NCI-H2171 treated with DMSO at 0.1 percent for 48 hours (cell line): ENCODE results near the gene HCN1.

ENCODE experiments used
- DNase-seq: peaks from one replicate; lab custom pipeline; 2025; lab: John Stamatoyannopoulos, UW

HCN1 gene

DNA sequence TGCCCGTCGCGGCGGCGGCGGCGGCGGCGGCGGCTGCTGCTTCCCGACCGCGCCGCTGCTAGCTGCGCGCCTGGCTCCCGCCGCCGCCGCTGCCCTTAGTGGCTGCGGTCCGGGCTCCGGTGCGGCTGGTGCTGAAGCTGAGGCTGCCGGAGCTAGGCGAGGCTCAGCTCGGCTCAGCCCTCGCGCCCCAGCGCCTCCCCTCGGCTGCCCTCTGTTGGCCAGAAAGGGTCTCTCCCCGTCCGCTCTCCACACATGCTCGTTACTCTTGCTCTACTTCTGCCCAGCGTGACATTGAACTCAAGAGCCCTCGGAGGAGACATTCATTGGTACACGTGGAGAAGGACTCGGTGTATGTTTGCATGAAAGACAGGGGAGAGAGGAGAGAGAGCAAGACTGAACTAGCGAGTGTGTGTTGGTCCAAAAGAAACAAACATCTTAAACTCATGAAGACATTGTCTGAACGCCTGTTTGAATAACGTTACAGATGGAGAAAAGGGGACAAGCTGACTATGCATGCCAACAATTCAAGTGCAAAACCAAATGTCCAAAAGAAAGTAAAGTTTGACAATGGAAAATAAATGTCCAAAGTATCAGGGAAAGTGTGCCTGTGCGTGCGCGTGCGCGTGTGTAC lies at the start of gene HCN1:
Gene HCN1 (minus strand): TSS at position 175 of the 631 bp plus-strand sequence.
- peak; percentile 98 for DNase-seq

DNA sequence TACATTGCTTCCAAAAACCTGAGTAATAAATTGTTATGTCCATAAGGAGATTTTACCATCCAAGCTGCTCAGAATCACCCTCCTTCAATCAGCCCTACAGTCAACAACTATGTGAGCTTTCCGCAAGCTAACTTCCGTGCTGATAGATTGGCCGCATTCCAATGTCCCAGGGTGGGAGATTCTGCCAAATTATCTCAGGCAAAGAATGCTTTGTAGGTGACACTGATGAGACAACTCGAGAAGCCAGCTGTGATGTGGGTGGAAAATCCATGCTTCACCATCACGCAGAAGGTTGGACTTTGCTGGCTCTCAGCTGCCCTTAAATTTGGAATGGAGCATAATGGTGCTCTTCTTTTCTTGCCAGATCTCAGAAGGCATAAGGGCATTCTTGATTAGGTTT lies 44.9 kb upstream of the HCN1 start:
- no peak for DNase-seq

DNA sequence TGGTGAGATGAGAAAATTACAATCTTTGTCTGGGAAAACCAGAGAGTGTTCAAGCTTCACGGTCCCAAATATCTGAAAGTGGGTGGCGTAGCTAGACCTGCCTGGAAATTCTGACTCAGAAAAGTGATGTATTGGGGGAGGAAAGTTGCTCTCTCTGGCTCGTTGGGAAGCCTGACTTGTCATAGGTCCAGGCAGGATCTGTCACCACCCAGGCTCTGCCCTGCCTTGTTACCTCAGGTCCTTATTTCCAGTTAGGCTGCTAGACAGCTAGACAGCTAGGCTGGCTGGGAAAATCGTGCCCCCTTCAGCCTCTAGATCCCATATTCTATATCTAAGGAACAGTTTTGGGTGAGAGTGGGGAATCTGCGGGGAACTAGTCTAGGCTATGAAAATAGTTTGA lies 41.0 kb upstream of the HCN1 start:
- no peak for DNase-seq

DNA sequence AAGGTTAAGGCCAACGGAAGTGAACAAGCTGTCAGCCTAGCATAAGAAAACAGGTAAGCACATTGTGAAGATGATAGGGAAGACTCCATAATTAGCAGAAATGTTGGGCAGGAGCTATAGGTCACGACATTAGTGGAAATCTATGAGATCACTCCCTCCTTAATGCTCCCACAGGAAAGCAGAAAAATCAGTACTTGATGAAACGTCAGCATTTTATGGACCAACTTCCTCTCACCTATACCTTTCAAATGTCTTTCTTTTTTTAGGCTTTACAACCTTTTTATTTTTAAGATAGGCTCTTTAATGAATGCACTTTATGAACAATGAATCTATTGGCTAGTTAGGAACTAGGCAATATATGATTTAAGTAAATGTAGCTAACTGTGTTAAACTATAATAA lies 29.4 kb upstream of the HCN1 start:
- DNase-seq, result no peak

DNA sequence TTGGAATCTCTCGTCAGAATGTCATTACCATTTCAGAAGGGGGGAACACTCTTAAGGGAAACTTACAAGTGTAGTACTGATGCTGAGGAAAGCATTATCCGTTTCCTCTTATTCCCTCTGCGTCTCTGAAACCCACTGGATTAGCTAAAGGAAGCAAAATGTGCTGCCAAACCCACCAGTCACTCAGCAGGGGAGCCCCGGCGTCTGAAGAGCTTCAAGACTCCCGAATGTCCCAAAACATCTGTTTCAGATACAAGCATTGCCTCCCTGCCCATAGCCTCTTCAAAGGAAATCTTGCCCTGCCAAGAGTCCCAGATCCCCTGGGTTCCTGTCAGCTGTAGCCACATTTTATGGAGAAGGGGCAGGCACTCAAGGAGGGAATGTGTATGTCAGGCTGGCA lies 1.0 kb upstream of the HCN1 start:
- DNase-seq, result peak; percentile 75

DNA sequence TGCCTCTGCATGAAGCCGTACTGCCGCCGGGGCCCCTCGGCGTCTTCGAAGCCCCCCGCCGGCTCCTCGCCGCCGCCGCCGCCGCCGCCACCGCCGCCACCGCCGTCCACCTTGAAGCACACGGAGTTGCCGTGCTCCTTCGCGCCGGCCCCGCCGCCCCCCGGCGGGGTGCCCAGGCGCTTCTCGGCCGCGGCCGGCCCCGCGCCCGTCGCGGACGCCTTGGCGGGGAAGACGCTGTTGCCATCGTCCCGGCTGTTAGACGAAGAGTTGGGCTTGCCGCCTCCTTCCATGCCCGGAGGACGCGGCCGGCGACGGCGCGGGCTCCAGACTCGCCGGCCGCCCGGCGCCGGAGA lies 400 bp downstream of the HCN1 start:
- DNase-seq, result peak; percentile 77

DNA sequence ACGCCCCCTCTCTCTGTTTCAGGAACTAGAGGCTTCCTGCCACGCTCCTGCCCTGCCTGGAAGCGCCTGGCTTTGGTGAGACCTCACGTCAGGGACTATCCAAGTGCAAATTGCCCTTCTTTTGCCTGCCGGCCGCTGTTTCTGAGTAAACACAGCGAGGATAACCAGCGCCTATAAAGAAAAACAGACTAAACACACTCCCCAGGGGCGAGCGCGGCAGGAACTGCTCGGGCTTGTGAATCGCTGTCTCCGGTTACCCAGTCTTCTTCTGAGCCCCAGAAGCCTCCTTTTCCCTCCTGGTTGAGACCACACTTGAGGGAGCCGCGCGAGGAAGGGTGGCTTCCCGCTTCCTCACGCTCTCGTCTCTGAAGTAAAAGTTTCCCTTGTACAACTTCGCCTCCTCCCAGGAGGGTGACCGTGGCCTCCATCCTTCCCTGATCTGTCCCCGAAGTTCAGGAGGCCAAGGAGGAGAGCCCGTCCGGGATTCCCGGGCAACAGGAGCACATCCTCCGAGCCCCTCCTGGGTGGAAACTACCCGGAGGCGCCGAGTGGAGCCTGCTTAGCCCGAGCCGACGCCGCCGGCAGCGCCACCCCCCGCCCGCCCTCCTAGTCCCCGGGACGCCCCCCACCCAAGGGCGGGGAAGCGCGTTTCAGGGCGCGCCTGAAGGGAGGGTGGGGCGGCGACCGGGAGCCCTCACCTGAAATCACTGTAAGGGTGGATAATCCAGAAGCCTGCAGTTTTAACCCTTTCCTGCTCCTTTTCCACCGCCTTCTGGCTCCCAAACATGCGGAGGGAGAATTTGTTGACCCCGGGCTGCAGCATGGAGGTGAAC lies 993 bp downstream of the HCN1 start:
- peak; percentile 91 for DNase-seq

DNA sequence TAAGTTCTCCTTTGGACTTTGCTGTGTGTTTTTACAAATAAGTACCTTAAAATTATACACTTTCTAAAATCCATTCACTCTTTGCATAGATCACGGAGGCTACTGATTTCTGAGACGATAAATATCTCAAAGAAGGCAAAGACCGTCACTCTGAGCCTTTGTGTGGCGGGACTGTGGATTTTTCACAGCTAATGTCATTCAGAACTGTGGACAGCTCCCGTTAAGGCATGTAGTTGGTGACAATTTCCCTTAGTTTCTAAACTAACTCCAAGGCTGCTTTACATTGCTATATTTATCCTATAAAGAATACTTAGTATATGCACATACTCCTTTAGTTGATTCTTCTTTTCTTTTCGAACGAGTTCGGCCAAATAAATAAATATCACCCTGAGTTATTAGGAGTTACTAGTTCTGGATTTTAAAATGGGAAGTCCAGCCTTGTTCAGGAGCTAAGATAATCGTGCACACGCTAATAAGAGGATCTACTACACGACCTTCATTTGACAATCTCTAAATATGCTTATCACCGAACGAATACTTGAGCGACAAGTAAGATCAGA lies 1.8 kb downstream of the HCN1 start:
- peak; percentile 89 for DNase-seq

DNA sequence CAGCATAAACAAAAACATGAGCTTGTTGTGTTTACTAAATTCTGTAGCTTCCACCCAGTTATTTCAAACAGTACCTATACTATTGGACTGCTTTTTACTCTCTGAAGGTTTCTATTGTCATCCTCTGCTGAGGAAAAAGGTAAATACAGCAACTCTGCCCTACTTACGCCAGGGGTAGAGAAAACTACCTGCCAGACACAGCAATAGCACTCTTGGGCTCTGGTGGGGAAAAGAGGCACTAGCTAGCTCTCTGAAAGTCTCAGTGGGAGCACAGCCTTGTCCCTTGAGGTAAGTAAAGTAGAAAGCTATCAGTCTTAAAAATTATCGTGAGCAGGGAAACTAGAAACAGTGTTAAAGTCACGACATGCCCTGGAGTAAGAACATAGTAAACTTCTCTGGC lies 3.7 kb downstream of the HCN1 start:
- peak; percentile 60 for DNase-seq

DNA sequence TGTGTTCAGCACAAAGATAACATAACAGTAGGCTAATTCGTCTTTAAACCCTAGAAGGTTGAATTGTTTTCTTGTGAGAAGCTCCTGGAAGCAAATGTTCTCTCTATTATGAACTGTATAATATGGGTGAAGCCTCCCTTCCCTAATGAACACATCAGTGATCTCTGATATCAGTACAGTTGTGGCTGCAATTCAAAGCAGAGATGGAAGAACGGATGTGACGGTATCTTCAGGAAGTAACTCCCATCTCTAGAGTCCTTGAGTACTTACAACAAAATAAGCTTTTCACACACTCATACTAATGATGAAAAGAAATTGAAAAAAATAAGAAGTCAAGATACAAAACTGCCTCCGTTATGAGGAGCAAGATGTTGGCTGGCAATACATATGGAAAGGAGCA lies 4.5 kb downstream of the HCN1 start:
- no peak for DNase-seq

DNA sequence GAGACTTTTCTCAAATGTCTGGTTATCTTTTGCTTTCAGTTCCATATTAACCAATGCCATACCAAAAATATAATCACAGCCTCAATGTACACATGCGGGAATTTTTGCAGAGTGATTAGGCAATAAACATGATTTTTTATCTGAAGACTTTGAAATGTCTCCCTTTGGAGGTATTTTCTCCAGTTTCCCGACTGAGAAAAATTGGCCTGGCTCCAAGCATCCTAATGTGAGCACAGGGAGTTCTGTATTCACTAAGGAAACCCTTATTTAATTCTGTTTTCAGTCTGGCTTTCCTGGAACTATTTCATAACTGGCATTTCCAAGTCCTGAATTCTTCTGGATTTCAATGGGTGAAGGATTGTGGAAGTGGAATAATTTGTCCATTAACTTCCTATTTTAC lies 8.5 kb downstream of the HCN1 start:
- DNase-seq, result peak; percentile 42

DNA sequence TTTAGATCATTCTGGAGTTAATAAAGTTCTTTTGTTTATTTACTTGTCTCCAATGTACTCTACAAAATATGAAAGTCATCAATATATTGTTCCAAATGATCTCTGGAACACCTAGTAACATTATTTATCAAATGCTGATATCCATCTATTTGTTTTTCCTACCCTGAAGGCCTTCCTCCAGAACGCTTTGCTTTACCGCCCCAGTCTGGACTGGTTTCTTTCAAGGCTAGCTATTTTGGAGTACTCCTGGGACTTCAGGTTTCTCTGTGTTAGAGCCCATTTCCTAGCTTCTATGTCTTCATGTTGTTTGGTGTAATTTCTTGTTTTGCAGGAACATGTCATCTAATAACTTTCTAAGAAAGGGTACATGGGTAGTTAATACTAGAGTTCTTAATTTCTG lies 9.6 kb downstream of the HCN1 start:
- DNase-seq, result no peak

DNA sequence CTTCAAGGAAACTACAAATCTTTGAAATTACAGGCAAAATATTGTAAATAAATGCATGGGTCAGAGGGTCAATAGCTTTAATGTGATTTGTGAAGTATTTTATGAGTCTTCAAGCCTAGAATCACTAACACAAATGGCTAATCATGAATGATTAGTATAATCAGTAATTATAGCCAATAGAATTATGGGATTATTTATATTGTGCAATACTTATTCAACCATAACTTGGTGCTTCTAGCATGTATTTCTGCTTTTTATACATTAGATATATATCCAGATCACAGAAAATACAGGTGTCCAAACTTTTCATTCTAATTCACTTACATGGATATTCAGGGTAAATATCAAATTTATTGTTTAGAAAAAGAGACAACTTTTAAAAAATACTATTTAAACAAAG lies 12.1 kb downstream of the HCN1 start:
- DNase-seq, result no peak

DNA sequence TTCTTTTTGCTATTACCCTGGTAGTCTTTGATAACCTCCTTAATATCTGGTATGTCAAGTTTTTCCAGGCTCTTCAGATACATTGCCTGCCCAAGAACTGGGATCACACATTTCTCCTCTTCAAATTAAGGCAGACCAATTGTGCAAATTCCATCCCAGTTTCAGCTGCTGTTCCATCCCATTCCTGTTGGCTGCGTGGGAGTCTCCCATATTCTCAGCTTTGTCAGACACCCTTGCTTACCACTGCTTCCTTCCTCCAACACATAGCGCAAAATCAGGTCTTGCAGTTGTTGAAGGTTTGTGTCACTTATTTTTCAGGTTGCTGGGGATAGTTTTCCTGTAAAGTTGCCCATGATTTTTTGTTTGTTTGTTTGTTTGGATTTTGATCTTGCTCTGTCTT lies 15.2 kb downstream of the HCN1 start:
- no peak for DNase-seq

DNA sequence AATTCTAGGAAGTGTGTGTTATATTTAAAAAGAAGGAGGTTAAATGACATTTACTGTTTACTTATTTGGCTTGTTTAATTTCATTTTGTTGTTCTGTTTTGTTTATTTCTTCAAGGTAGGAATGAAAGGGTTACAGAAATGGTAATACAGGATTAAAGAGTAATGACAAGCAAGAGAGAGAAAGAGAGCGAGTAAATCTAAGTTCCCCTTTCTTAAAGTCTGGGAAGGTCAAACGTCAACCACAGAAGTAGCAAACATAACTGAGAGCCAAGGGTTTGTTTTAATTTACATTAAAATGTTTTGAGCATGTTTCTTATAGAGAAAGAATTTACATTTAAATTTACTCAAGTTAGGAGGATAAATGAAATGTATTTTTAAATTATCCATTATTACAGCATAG lies 18.7 kb downstream of the HCN1 start:
- no peak for DNase-seq

DNA sequence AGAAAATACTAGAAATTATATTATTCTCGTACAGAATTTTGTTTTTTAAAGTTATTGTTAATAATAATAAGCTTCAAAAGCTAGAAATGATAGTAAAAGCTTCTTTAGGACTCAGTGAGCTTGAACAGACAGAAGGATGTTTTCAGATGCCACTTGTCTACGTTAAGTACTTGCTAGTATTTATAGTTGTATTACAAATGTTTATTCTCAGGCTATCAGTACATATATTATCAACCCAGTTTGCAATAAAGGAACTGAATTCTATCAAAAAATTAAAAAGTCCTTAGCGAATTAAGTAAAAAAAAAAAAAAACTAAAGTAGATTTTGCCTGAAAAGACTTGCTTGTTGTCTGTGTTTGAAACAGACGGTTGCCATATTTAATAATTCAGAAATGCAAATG lies 23.9 kb downstream of the HCN1 start:
- DNase-seq, result no peak

DNA sequence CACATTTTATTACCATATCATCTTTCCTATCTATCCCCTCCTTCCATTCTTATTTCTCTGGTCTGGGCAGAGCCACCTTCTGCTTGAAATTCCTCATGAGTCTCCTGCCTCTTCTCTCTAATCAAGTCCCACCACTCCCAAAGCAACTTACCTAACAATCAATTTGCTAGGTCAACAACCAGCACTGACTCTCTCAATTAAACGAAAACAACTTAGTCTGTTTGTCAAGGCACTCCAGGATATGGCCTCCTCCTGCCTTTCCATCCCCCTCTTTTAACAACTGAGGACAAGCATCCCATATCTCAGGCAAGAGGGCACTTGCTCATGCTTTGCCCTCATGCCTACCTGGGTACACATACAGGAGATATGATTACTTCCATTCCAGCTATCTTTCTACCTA lies 47.4 kb downstream of the HCN1 start:
- DNase-seq, result no peak

DNA sequence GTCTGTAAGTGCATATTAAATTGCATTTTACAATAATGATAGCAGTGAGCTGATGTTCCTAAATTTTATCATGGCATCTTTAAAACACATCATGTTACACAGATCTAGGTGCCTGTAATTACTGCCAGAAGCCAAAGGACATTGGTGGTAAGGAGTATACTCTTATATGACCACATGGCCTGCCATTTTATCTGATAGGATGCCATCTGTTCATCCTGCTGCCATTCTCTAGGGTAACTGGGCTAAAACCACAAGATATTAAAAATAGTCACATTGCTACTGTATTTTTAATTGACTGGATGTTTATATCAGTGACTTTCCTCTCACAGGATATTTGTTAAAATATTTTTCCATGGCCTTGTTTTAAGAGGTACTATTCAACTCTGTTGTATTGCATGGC lies 53.1 kb downstream of the HCN1 start:
- peak; percentile 100 for DNase-seq

DNA sequence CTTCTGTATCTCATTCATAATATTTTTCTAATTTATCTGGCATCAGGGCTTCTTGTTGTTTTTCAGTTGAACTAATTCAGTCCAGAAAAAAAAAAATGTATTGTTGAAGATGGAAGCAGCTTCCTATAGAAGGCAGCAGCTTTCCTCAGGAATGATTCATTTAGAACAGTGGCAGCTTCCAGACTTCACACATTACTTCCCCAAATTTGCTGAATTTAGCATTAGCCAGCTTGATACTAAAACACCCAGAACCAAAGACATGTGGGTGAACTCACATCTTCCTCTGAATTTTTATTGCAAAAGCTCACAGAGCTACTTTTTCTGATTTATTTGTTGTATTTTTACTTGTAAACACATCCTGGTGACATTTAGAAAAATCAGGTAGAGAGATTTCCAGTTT lies 53.8 kb downstream of the HCN1 start:
- DNase-seq, result peak; percentile 90

DNA sequence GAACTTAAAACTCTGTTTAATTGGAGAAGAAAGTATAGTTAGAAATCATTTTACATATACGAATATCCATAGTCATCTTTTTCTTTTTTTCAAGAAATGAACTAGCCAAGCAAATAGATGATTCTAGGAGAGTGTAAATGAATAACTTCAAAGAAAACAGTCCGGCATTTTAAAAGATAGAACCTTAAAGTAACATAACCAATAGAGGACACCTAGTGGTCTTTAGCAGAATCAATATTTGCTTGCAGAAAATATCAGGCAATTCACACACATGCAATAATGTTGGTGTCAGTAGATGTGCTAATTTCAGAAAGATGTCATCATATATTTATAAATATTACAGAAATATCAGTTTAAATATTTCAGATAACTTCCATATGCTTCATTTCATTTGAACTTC lies 57.1 kb downstream of the HCN1 start:
- DNase-seq, result peak; percentile 70

DNA sequence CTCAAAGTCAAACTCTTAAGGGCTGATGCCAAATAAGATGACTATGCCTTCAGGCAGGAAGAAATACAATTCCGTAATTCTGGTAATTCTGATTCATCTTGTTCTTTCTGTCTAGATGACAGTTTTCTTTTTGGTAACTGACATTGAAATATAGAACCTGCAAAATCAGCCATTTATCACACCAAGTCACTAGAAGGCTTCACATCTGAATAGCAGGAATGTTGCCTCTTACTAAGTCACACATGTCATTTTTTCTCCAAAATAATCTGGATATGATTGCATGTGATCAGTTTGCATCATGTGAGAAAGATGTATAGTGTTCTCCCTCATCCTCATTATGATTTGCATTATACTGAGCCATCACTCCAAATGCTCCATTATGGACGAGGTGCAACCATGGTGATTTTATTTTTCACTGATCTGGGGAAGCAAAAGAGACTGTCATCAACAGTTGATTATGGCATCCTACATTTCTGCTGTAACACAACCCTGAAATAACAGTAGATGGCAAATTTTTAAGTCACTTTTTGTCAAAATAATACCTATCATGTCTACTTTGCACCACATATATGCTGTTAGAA lies 69.0 kb downstream of the HCN1 start:
- DNase-seq, result no peak

DNA sequence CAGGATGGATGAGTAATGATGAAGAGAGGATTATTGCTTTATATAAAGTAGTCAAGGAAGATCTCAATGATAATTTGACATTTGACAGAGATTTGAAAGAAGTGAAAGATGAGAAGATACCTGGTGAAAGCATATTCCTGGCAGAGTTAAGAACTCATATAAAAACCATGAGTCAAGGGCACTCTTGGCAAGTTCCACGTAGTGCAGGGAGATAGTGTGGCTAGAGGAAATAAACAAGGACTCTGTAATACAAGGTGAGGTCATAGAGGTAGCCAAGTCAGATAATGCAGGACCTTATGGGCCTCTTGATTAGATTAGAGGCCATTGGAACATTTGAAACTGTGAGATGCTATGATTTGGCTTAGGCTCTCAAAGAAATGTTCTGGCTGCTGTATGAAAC lies 72.3 kb downstream of the HCN1 start:
- DNase-seq, result no peak

DNA sequence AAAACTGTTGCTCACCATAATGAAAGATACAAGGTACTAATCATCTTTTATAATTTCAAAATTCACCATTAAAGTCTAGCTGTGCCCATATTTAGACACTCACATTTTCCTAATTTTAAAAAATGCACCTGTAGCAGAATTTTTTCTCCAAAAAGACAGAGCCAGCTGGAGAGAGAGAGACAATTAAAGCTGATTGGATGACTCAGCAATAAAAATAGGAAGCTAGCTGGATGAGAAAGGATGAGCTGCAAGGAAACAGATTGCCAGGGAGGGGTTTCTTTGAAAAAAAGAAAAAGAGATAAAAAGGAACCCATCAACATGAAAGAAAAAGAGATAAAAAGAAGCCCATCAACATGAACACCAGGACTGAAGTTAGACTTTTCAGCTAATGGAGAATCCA lies 73.8 kb downstream of the HCN1 start:
- peak; percentile 88 for DNase-seq
